GM13977 (cell line): ENCODE results near the gene ACTL6B.

ENCODE experiments used
- DNase-seq: peaks from one replicate; pipeline ENCODE4 v3.0.0; 2012; ENCODE audit warnings: low spot score
- CTCF ChIP-seq: IDR thresholded peaks from 2 replicates; pipeline ENCODE4 v1.5.1; 2012; ENCODE audit warnings: mild to moderate bottlenecking, control low read depth; ENCODE audit not compliant: insufficient read depth; ENCODE audit errors: extremely low read depth, missing control alignments
- in situ Hi-C: fragments of 300-500 bp; cut with MboI; formaldehyde crosslinking; loops from one replicate; pipeline ENCODE4 v1.12.0; 2022; ENCODE audit warnings: low sequenced_read_pairs, low pct_unique_long_range_greater_than_20kb, mixed read lengths, inconsistent platforms; ENCODE audit not compliant: unreplicated experiment

ACTL6B gene

GRCh38 chr7:100604028-100604975, 51.9 kb downstream of the ACTL6B start:
- TF ChIP-seq CTCF, result peak; percentile 47
- in situ Hi-C loops, result no loop called here
- peak; percentile 94 for DNase-seq

GRCh38 chr7:100603726-100604027, 52.6 kb downstream of the ACTL6B start:
- no peak for TF ChIP-seq CTCF
- no peak for DNase-seq
- in situ Hi-C loops, result no loop called here

- no peak for DNase-seq
- in situ Hi-C loops, result no loop called here
Measured at GRCh38 chr7:100602889-100603725, 53.1 kb downstream of the ACTL6B start.

GRCh38 chr7:100600730-100601038, 55.6 kb downstream of the ACTL6B start:
- DNase-seq, result no peak
- TF ChIP-seq CTCF, result no peak
- in situ Hi-C loops, result no loop called here

More at GRCh38 chr7:100602889-100603725, 53.1 kb downstream of the ACTL6B start:
- no peak for TF ChIP-seq CTCF

GRCh38 chr7:100599911-100600729, 56.1 kb downstream of the ACTL6B start:
- no peak for DNase-seq
- peak; percentile 18 for TF ChIP-seq CTCF
- in situ Hi-C loops, result no loop called here

GRCh38 chr7:100598425-100598824, 57.8 kb downstream of the ACTL6B start:
- in situ Hi-C loops, result no loop called here
- DNase-seq, result no peak
- no peak for TF ChIP-seq CTCF
